Activated T-cell treated with anti-CD3 and anti-CD28 coated beads, Interleukin-2, amount 50 U/mL, for 48 hours (primary cell): ENCODE results near the gene THRAP3.
"Not testable (repeated sequence)": the region's sequence is repeated elsewhere in the genome, so short reads cannot be mapped to it uniquely, and the experiment has no call there.

ENCODE experiments used
- DNase-seq, 2 experiments: peaks; one replicate each; pipeline ENCODE4 v3.0.0-alpha.2; 2020

The THRAP3 gene, protein sequence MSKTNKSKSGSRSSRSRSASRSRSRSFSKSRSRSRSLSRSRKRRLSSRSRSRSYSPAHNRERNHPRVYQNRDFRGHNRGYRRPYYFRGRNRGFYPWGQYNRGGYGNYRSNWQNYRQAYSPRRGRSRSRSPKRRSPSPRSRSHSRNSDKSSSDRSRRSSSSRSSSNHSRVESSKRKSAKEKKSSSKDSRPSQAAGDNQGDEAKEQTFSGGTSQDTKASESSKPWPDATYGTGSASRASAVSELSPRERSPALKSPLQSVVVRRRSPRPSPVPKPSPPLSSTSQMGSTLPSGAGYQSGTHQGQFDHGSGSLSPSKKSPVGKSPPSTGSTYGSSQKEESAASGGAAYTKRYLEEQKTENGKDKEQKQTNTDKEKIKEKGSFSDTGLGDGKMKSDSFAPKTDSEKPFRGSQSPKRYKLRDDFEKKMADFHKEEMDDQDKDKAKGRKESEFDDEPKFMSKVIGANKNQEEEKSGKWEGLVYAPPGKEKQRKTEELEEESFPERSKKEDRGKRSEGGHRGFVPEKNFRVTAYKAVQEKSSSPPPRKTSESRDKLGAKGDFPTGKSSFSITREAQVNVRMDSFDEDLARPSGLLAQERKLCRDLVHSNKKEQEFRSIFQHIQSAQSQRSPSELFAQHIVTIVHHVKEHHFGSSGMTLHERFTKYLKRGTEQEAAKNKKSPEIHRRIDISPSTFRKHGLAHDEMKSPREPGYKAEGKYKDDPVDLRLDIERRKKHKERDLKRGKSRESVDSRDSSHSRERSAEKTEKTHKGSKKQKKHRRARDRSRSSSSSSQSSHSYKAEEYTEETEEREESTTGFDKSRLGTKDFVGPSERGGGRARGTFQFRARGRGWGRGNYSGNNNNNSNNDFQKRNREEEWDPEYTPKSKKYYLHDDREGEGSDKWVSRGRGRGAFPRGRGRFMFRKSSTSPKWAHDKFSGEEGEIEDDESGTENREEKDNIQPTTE

GRCh38 chr1:36223996-36224536, at the start of gene THRAP3:
Gene THRAP3 (plus strand): TSS chr1:36224443. CDS start chr1:36282564, 58,121 bp downstream.
- peak; percentile 99 to 100 for DNase-seq

GRCh38 chr1:36174713-36175112, 49.5 kb upstream of the THRAP3 start:
- DNase-seq = no peak

- DNase-seq = no peak
These were observed 48.8 kb upstream of the THRAP3 start for GRCh38 chr1:36175137-36176095.

DNA sequence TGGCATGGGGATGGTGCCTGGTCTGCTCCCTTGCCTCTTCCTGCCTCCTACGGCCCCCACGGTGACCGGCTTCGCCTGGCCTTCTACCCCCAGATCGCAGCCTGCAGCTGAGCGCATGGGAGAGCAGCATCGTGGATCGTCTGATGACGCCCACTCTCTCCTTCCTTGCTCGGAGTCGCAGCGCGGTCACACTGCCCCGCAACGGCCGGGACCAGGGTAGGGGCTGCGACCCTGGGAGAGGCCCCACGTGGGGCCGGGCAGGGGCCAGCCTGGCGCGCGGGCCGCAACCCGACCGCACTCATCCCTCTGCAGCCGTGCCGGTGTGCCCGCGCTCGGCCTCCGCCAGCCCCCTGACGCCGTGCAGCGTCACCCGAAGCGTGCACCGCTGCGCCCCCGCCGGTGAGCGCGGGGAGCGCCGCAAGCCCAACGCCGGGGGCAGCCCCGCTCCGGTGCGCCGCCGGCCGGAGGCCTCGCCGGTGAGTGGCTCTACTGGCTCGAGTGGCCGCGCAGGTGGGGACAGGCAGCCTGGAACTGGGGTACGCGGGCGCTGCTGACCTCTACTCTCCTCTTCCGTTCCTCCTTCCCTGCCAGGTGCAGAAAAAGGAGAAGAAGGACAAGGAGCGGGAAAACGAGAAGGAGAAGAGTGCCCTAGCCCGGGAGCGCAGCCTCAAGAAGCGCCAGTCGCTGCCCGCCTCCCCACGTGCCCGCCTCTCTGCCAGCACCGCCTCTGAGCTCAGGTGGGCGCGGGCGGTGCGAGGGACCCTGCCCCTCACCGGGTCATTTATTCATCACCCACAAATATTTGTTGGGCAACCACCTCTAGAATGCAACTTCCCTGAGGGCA, 47.9 kb upstream of the THRAP3 start:
- DNase-seq = no peak

- DNase-seq = no peak
These were observed 46.4 kb upstream of the THRAP3 start for GRCh38 chr1:36177589-36178431.

DNA sequence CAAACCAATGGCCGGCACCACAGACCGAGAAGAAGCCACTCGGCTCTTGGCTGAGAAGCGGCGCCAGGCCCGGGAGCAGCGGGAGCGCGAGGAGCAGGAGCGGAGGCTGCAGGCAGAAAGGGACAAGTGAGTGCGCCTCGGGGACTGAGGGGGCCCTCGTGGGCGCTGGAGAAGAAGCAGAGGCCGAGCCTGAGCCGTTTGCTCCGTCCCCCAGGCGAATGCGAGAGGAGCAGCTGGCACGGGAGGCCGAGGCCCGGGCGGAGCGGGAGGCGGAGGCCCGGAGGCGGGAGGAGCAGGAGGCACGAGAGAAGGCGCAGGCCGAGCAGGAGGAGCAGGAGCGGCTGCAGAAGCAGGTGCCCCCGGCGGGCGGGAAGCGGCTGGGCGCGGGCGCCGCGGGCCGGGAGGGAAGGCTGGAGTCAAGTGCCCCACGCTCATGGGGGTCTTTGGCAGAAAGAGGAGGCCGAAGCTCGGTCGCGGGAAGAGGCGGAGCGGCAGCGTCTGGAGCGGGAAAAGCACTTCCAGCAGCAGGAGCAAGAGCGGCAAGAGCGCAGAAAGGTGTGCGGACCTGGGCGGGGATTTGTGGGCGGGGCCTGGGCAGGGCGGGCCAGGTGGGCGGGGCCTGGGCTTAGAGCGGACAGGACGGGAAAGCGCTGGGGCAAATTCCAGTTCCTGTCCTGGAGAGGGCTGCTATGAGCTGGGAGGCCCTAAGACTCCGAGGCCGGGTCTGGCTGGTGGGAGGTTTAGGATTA, 45.6 kb upstream of the THRAP3 start:
- no peak for DNase-seq

DNA sequence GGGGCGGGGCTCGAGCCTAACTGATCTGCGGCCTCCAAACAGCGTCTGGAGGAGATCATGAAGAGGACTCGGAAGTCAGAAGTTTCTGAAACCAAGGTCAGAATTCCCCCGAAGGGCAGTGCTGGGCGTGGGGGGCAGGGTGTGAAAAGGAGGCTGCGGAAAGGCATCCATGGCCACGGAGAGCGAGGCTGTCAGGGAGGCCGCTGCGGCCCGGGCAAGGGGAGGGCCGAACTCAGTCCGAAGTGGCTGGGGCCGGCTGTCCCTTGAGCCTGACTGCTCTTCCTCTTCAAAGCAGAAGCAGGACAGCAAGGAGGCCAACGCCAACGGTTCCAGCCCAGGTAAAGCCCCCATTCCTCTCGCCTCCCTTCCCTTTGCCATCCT, 45.0 kb upstream of the THRAP3 start:
- no peak for DNase-seq

GRCh38 chr1:36182734-36183133, 41.5 kb upstream of the THRAP3 start:
- DNase-seq = no peak

DNA sequence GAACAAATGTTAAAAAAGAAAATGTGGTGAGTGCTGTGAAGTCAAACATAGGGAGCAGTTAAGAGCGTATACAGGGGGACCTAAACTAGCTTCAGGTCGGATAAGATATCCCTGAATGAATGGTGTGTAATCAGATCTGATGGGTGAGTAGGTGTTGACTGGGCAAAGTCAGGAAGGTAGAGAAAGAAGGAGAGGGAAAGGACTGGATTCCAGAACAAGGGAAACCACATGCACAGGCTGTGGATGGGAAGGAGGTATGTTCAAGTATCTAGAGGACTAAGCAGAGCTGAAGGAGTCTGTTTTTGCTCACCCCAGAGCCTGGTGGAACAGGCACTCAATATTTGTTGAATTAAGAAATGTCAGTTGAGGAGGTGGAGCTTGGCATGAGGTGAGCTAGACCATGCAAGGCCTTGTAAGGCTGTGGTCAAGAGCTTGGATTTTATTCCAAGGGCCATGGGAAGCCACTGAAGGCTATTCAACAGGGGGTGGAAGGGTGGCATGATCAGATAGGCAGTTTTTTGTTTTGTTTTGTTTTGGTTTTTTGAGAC, 40.9 kb upstream of the THRAP3 start:
- DNase-seq = no peak

GRCh38 chr1:36187800-36188593, 36.2 kb upstream of the THRAP3 start:
- DNase-seq = peak; percentile 84

GRCh38 chr1:36196805-36197204, 27.4 kb upstream of the THRAP3 start:
- DNase-seq = not testable (repeated sequence)

GRCh38 chr1:36198641-36199040, 25.6 kb upstream of the THRAP3 start:
- no peak for DNase-seq

GRCh38 chr1:36199934-36200741, 24.1 kb upstream of the THRAP3 start:
- no peak for DNase-seq

DNA sequence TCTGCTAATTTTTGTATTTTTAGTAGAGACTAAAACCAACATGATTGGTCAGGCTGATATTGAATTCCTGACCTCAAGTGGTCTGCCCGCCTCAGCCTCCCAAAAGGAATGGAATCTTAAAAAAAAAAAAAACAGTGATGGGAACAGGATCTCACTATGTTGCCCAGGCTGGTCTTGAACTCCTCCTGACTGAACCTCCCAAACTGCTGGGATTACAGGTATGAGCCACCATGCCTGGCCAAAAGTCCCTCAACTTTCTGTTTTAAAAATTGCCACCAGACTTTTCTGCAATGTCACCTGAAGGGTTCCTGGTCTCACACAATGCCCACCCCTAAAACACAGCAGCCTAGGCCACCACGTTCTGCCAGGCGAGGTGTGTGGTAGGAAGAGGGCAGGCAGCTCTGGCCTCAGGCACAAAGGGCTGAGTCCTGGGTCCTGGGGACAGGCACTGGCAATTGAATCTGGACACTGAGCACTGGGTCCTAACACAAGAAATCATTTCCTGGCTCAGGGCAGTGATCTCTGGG, 21.2 kb upstream of the THRAP3 start:
- no peak for DNase-seq

GRCh38 chr1:36203554-36204346, 20.5 kb upstream of the THRAP3 start:
- DNase-seq = no peak

DNA sequence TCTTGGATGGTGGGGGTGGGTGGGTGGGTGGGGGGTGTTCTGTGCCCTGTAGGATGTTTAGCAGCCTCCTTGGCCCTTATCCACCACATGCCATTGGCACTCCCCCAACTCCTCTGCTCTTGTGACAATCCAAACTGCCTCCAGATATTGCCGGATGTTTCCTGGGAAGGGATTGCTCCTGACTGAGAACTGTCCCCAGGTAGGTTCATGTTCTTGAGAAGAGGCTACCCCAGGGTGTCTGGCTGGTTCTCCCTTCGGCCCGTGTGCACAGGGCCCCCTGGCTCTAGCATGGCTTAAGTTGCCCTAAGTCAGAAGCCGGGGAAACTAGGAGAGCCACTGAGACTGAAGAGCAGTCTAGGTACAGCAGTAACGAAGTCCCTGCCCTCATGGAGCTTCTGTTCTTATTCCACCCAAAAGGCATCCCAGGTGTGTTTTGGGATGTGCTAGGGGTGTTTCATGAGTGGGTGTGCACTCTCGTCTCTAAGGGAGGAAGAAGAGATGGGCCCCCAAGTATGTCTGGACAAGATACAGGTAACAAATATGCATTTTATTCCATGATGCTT, 19.8 kb upstream of the THRAP3 start:
- DNase-seq = no peak
